DOHH2 (cell line): ENCODE measurements around the gene MAGI3.

Experiments used
- CTCF ChIP-seq: fragments of 200-600 bp; sonication (generic); IDR thresholded peaks from one replicate; pipeline ENCODE4 v1.5.1; 2014; ENCODE audit warnings: antibody characterized with exemption, mild to moderate bottlenecking, low read depth, low read length; ENCODE audit not compliant: poor library complexity, severe bottlenecking
- EZH2phosphoT487 ChIP-seq: fragments of 200-600 bp; sonication (generic); IDR thresholded peaks from 2 replicates; pipeline ENCODE4 v1.6.1; 2017; ENCODE audit warnings: borderline replicate concordance, mild to moderate bottlenecking, antibody characterized with exemption, low read length, moderate library complexity, mixed read lengths

DNA sequence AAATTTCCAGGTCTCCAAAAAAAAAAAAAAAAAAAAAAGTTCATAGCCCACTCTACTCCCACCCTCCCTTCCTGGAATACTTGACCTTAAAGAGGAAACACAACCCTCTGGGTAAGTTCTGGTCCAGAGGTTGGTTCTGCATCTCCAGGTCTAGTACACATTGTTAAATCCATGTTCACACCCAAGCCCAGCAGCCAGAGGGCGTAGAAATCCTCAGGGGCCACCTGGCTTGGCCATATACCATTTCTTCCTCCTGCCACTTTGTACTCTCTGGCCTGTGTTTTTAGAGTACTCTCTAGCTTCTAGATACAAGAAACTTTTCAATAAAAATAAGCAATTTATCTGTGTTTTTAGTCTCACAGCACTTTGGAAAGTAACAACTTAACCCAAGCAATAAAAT is 279.7 kb downstream of the MAGI3 start:
- TF ChIP-seq CTCF = no peak
- no peak for TF ChIP-seq EZH2phosphoT487
